OCI-LY7 (cell line): Measurements from ENCODE around the gene PROSER2. TPM values are rescaled to one million over a fixed set of nuclear protein-coding genes. Genes with fewer than 3 reads are reported as not detected.

ENCODE experiments used
- BruUV-seq: library from RNA; stranded (reverse); fragments of 400-500 nt; replicated peaks from 2 replicates; lab custom pipeline; 2021; lab: Mats Ljungman, UMichigan
- CTCF ChIA-PET: fragments of 300-600 bp; sonication (Branson Sonifier 250); formaldehyde crosslinking; loops from one replicate; lab custom pipeline; 2022; ENCODE audit warnings: antibody characterized with exemption; ENCODE audit not compliant: unreplicated experiment; lab: Charles Lee
- POLR2A ChIA-PET: fragments of 300-600 bp; sonication (Branson Sonifier 250); formaldehyde crosslinking; loops from one replicate; lab custom pipeline; 2022; ENCODE audit warnings: antibody characterized with exemption; lab: Charles Lee
- DNase-seq: peaks from one replicate; pipeline ENCODE4 v3.0.0-alpha.2; 2015; ENCODE audit warnings: low spot score
- H2AFZ ChIP-seq: fragments of 200-600 bp; sonication (generic), shearing (Covaris generic); 2 replicates; pipeline ENCODE4 v1.6.1; 2014; ENCODE audit warnings: mild to moderate bottlenecking, antibody characterized with exemption, low read length, moderate library complexity
- H3K27ac ChIP-seq: fragments of 200-600 bp; sonication (generic); 2 replicates; pipeline ENCODE4 v1.5.1; 2014; ENCODE audit warnings: mixed run types, low read depth, mild to moderate bottlenecking, moderate library complexity, low read length, inconsistent platforms; ENCODE audit not compliant: poor library complexity, severe bottlenecking
- H3K36me3 ChIP-seq: fragments of 200-600 bp; sonication (generic); 2 replicates; pipeline ENCODE4 v1.6.1; 2014; ENCODE audit warnings: mild to moderate bottlenecking, antibody characterized with exemption, low read length, moderate library complexity, mixed read lengths; ENCODE audit not compliant: insufficient read depth
- H3K4me1 ChIP-seq: fragments of 200-600 bp; sonication (generic); 2 replicates; pipeline ENCODE4 v1.5.1; 2014; ENCODE audit warnings: mild to moderate bottlenecking, low read length; ENCODE audit not compliant: insufficient read depth, poor library complexity, severe bottlenecking
- H3K4me2 ChIP-seq: fragments of 200-600 bp; sonication (generic); 2 replicates; pipeline ENCODE4 v1.6.1; 2014; ENCODE audit warnings: mild to moderate bottlenecking, low read length
- H3K4me3 ChIP-seq: fragments of 200-600 bp; sonication (generic); 2 replicates; pipeline ENCODE4 v1.5.1; 2014; ENCODE audit warnings: mild to moderate bottlenecking, low read depth, low read length; ENCODE audit not compliant: poor library complexity, severe bottlenecking
- H3K79me2 ChIP-seq: fragments of 200-600 bp; sonication (generic); 2 replicates; pipeline ENCODE4 v1.6.1; 2016; ENCODE audit warnings: low read depth, mild to moderate bottlenecking, low read length, moderate library complexity, mixed read lengths; ENCODE audit not compliant: insufficient read depth
- H3K9me2 ChIP-seq: fragments of 200-600 bp; sonication (generic); 2 replicates; pipeline ENCODE4 v1.6.1; 2016; ENCODE audit warnings: mild to moderate bottlenecking, low read length, mixed read lengths; ENCODE audit not compliant: insufficient read depth
- H3K9me3 ChIP-seq: fragments of 200-600 bp; sonication (generic); 2 replicates; pipeline ENCODE4 v1.6.1; 2014; ENCODE audit warnings: mild to moderate bottlenecking, mixed run types, low read length, mixed read lengths
- H4K20me1 ChIP-seq: fragments of 200-600 bp; sonication (generic); 2 replicates; pipeline ENCODE4 v1.6.1; 2014; ENCODE audit warnings: mild to moderate bottlenecking, antibody characterized with exemption, low read length, moderate library complexity, mixed read lengths; ENCODE audit not compliant: insufficient read depth
- EZH2phosphoT487 ChIP-seq: fragments of 200-600 bp; sonication (generic); IDR thresholded peaks from 2 replicates; pipeline ENCODE4 v1.6.1; 2018; ENCODE audit warnings: low read depth, borderline replicate concordance, mild to moderate bottlenecking, mixed run types, antibody characterized with exemption, low read length, moderate library complexity, mixed read lengths
- intact Hi-C: fragments of 100-400 bp; cut with micrococcal nuclease; formaldehyde crosslinking; loops from one replicate; pipeline ENCODE4 v1.10.0; 2022; ENCODE audit not compliant: unreplicated experiment
- total RNA-seq, 2 experiments: library from RNA; depleted of rRNA in 1 of 2; stranded (reverse); fragments of >200 nt in 1 of 2; shearing (Covaris generic) in 1 of 2; gene quantifications; 2 replicates each; pipeline ENCODE4 v1.2.3, GENCODE V29; 2014 to 2022
- TF ChIP-seq, protein P1 (sequence below): fragments of 200-600 bp; sonication (generic); conservative IDR thresholded peaks from 2 replicates; pipeline ENCODE4 v1.5.1; 2014; ENCODE audit warnings: mild to moderate bottlenecking, antibody characterized with exemption, low read length, moderate library complexity, mixed read lengths

PROSER2 gene
- total RNA-seq, 2 experiments from 2014 or later, result not detected

DNA sequence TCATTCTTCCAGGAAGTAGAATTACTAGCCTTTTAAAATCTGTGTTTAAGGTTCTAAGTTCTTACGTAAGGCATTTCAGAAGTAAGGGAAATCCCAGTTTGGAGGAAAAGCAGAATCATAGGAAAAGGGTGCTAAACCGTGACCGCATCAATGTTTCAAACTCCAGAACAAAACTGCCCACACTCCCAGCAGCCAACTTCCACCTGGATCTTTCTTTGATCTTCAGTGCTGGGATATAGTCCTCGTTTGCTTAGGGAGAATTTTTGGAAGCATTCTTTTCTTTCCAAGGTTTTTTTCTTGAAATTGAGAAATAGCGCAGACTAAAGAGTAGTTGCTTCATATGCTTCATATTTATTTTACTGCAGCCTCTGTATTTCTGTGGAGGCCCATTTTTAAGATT lies 8.9 kb downstream of the PROSER2 start:
- Histone ChIP-seq H3K9me3 (no peaks in the 10 kb centered on the region), H3K4me2 (no peak overlapping the region), H3K4me3 (no peak overlapping the region), H3K36me3 (no peaks in the 10 kb centered on the region), H3K9me2 (no peaks in the 10 kb centered on the region), H3K4me1 (no peaks in the 10 kb centered on the region), H3K27ac (no peak overlapping the region), H4K20me1 (no peaks in the 10 kb centered on the region), H2AFZ (no peak overlapping the region), H3K79me2 (no peaks in the 10 kb centered on the region)
- POLR2A ChIA-PET, result interaction anchor here (1.2 kb wide), 1 partner anchor 10 kb away, joined by 3 read pairs; no protein-coding TSS in a partner anchor
- CTCF ChIA-PET, result no interaction called here
- TF ChIP-seq, protein P1, sequence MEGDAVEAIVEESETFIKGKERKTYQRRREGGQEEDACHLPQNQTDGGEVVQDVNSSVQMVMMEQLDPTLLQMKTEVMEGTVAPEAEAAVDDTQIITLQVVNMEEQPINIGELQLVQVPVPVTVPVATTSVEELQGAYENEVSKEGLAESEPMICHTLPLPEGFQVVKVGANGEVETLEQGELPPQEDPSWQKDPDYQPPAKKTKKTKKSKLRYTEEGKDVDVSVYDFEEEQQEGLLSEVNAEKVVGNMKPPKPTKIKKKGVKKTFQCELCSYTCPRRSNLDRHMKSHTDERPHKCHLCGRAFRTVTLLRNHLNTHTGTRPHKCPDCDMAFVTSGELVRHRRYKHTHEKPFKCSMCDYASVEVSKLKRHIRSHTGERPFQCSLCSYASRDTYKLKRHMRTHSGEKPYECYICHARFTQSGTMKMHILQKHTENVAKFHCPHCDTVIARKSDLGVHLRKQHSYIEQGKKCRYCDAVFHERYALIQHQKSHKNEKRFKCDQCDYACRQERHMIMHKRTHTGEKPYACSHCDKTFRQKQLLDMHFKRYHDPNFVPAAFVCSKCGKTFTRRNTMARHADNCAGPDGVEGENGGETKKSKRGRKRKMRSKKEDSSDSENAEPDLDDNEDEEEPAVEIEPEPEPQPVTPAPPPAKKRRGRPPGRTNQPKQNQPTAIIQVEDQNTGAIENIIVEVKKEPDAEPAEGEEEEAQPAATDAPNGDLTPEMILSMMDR, result no peak
- TF ChIP-seq EZH2phosphoT487, result no peak
- no peak for DNase-seq
- intact Hi-C loops, result no loop called here
- no TSS peak for BruUV-seq

DNA sequence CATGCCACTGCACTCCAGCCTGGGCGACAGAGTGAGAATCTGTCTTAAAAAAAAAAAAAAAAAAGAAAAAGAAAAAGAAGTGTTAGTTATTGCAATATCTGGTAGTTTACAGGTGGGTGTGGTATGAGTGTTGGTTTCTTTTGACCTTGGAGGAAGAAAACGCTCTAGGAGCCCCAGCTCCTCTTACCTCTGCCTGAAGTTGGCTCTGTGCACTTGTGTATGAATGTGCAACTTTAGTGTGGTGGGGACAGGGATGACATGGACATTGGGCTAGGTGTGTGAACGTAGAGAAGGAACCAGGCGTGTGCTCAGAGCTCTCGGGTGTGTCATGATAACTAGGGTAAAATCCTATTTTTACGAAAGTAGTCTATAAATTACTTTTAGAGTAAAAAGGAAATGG lies 11.9 kb downstream of the PROSER2 start:
- POLR2A ChIA-PET, result no interaction called here
- BruUV-seq, result no TSS peak
- no peak for DNase-seq

DNA sequence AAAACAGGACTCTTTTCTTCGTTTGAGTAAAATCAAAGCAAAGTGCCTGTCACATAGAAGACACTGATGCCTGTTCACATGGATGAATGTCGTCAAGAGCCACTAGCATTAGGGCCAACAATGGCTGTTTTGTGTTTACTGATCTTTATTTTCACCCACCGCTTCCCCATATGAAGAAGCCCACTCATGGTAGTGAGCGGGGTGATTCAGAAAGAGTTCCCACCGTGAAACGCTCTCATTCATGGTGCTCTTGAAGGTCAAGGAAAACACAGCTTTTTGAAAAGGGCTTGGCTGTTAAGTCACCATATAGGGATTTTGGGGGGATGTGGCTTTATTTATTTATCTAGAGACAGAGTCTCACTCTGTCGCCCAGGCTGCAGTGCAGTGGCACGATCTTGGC lies 12.5 kb downstream of the PROSER2 start:
- H3K4me1 ChIP-seq, result no peaks in the 10 kb centered on the region
- H3K36me3 ChIP-seq, result no peaks in the 10 kb centered on the region
- no peak for DNase-seq
- no peak for TF ChIP-seq EZH2phosphoT487
- TF ChIP-seq, protein P1, result no peak
- no TSS peak for BruUV-seq
- H3K27ac ChIP-seq, result no peak overlapping the region
- intact Hi-C loops, result no loop called here
- H3K79me2 ChIP-seq, result no peaks in the 10 kb centered on the region
- CTCF ChIA-PET, result no interaction called here
- H3K4me2 ChIP-seq, result no peak overlapping the region
- no peaks in the 10 kb centered on the region for H3K9me2 ChIP-seq
- no peaks in the 10 kb centered on the region for H4K20me1 ChIP-seq
- no peaks in the 10 kb centered on the region for H3K9me3 ChIP-seq
- no peak overlapping the region for H2AFZ ChIP-seq
- H3K4me3 ChIP-seq, result no peak overlapping the region
- POLR2A ChIA-PET, result no interaction called here

More for the DNA sequence above, 11.9 kb downstream of the PROSER2 start:
- Histone ChIP-seq H4K20me1 (no peaks in the 10 kb centered on the region), H3K36me3 (no peaks in the 10 kb centered on the region), H2AFZ (no peak overlapping the region), H3K79me2 (no peaks in the 10 kb centered on the region), H3K27ac (no peak overlapping the region), H3K9me3 (no peaks in the 10 kb centered on the region), H3K4me2 (no peak overlapping the region), H3K9me2 (no peaks in the 10 kb centered on the region), H3K4me3 (no peak overlapping the region), H3K4me1 (no peaks in the 10 kb centered on the region)
- TF ChIP-seq EZH2phosphoT487, result no peak
- TF ChIP-seq, protein P1, result no peak
- intact Hi-C loops, result no loop called here
- CTCF ChIA-PET, result no interaction called here
